Measurements from ENCODE around the gene FRAS1. TPM values are rescaled to one million over a fixed set of nuclear protein-coding genes. Genes with fewer than 3 reads are reported as not detected.

The FRAS1 gene
- total and polyA plus RNA-seq, 2 of the 8 experiments (the other 6 are each of a cell fraction or from before 2014, with no cell fraction given), result 38.5 to 109 TPM

- no peak overlapping the region for H4K8ac ChIP-seq (ENCODE audit: extremely low read depth, insufficient read depth, low read length)
- FAIRE-seq, result no peak
- H3K4me2 ChIP-seq (ENCODE audit: insufficient read depth in 1 of 2, low read depth in 2 of 2, low read length in 2 of 2), result peak overlapping the region; percentile 68 to 97; a peak in 1 of 4 replicates
- TF ChIP-seq SIN3A (conservative IDR thresholded peaks at IDR 0.05 in 1 of 2, IDR thresholded peaks at IDR 0.05 in 1 of 2; ENCODE audit: low read depth in 1 of 2, low read length in 2 of 2), result no peak
These were observed 496.5 kb downstream of the FRAS1 start for GRCh38 chr4:78553529-78554060.

More at GRCh38 chr4:78553529-78554060, 496.5 kb downstream of the FRAS1 start:
- no peaks in the 10 kb centered on the region for H3K23me2 ChIP-seq (ENCODE audit: low read depth, low read length)
- no peaks in the 10 kb centered on the region for H4K20me1 ChIP-seq (replicated peaks in 1 of 2; ENCODE audit: control insufficient read depth in 1 of 2, insufficient read depth in 2 of 2, low read length in 2 of 2)
- H4K5ac ChIP-seq (ENCODE audit: insufficient read length, low read depth, low read length), result no peak overlapping the region
- no peaks in the 10 kb centered on the region for H3K79me1 ChIP-seq (ENCODE audit: low read depth, low read length)
- no peak overlapping the region for H3K4ac ChIP-seq (replicated peaks; ENCODE audit: insufficient read length, low read depth, low read length)
- H2AK5ac ChIP-seq (ENCODE audit: low read depth, low read length), result no peak overlapping the region
- peaks cover 0 to 10% (median 4%) of the 10 kb centered on the region in 4 experiments; a peak in 4 of 7 replicates for H3K27me3 ChIP-seq (replicated peaks in 1 of 4; ENCODE audit: control insufficient read depth in 3 of 4, extremely low read depth in 1 of 4, insufficient read depth in 3 of 4, low read length in 3 of 4)
- no peak overlapping the region for H2BK20ac ChIP-seq (ENCODE audit: low read length)
- ChIA-PET POLR2A (ENCODE audit: partially characterized antibody) (interaction anchor here (1.2 kb wide), 1 partner anchor 8 kb away, joined by 4 read pairs; no protein-coding TSS in a partner anchor), CTCF (ENCODE audit: partially characterized antibody) (no interaction called here)
- no peak overlapping the region for H3K9ac ChIP-seq (replicated peaks in 1 of 4; ENCODE audit: extremely low read depth in 1 of 4, low read depth in 3 of 4, low read length in 3 of 4)
- no peak overlapping the region for H2BK5ac ChIP-seq (ENCODE audit: low read depth, low read length)
- no peak overlapping the region for H3K27ac ChIP-seq (ENCODE audit: low read depth, low read length)
- H3K4me1 ChIP-seq (replicated peaks in 1 of 4; ENCODE audit: control insufficient read depth in 3 of 4, insufficient read depth in 4 of 4, low read length in 3 of 4), result peaks cover 2 to 7% (median 3%) of the 10 kb centered on the region in 4 experiments; a peak in 5 of 7 replicates
- H2BK120ac ChIP-seq (replicated peaks; ENCODE audit: low read depth, low read length), result no peak overlapping the region
- no peak overlapping the region for H3K23ac ChIP-seq (ENCODE audit: insufficient read length)
- H3K14ac ChIP-seq (ENCODE audit: insufficient read length), result no peak overlapping the region
- H3K79me2 ChIP-seq (ENCODE audit: control insufficient read depth in 1 of 2, insufficient read depth in 2 of 2, low read length in 2 of 2), result no peaks in the 10 kb centered on the region
- no peak overlapping the region for H3K18ac ChIP-seq (ENCODE audit: extremely low read depth, low read length)
- no peak overlapping the region for H4K91ac ChIP-seq (replicated peaks; ENCODE audit: insufficient read length, low read length)
- H3K56ac ChIP-seq (replicated peaks; ENCODE audit: insufficient read length, low read depth, low read length), result no peak overlapping the region
- no peak overlapping the region for H2BK15ac ChIP-seq (ENCODE audit: low read length)
- H3K9me3 ChIP-seq (ENCODE audit: insufficient read depth in 2 of 2, low read depth in 1 of 2, low read length in 1 of 2), result no peaks in the 10 kb centered on the region
- no peak overlapping the region for H2AFZ ChIP-seq (ENCODE audit: low read length)
- no peak for DNase-seq (ENCODE audit: low read depth in 1 of 2, low spot score in 2 of 2)
- H2BK12ac ChIP-seq (ENCODE audit: low read depth, low read length), result 0 out of 2 replicates have a peak overlapping the region, but pooled peaks have one; percentile 64
- H3K4me3 ChIP-seq (ENCODE audit: extremely low read depth in 1 of 4, insufficient read depth in 2 of 4, low read depth in 3 of 4, low read length in 4 of 4), result no peak overlapping the region
- H3K36me3 ChIP-seq (ENCODE audit: control insufficient read depth in 2 of 4, insufficient read depth in 4 of 4, low read length in 3 of 4), result no peaks in the 10 kb centered on the region

All from H1 (cell line).